DMS53 (cell line): ENCODE measurements around the gene ANKRD60.

ENCODE experiments used
- DNase-seq: peaks from one replicate; lab custom pipeline; 2025; lab: John Stamatoyannopoulos, UW

The ANKRD60 gene

GRCh38 chr20:58244517-58245030 lies 16.1 kb upstream of the ANKRD60 start:
- no peak for DNase-seq

GRCh38 chr20:58243653-58244410 lies 15.4 kb upstream of the ANKRD60 start:
- no peak for DNase-seq

- DNase-seq, result no peak
These were observed 14.4 kb upstream of the ANKRD60 start for GRCh38 chr20:58242824-58243223.

GRCh38 chr20:58241766-58242465 lies 13.5 kb upstream of the ANKRD60 start:
- DNase-seq, result no peak

GRCh38 chr20:58240471-58240870 lies 12.0 kb upstream of the ANKRD60 start:
- no peak for DNase-seq

GRCh38 chr20:58239216-58239615 lies 10.8 kb upstream of the ANKRD60 start:
- no peak for DNase-seq

GRCh38 chr20:58238490-58238889 lies 10.0 kb upstream of the ANKRD60 start:
- no peak for DNase-seq

- DNase-seq, result no peak
These were observed 9.1 kb upstream of the ANKRD60 start for GRCh38 chr20:58237318-58238132.

GRCh38 chr20:58236612-58237317 lies 8.3 kb upstream of the ANKRD60 start:
- peak; percentile 73 for DNase-seq

- DNase-seq, result no peak
These were observed 6.6 kb upstream of the ANKRD60 start for GRCh38 chr20:58235010-58235409.

GRCh38 chr20:58233881-58234528 lies 5.6 kb upstream of the ANKRD60 start:
- DNase-seq, result no peak

GRCh38 chr20:58233393-58233792 lies 4.9 kb upstream of the ANKRD60 start:
- DNase-seq, result no peak

GRCh38 chr20:58231683-58232082 lies 3.2 kb upstream of the ANKRD60 start:
- DNase-seq, result peak; percentile 65

- DNase-seq, result no peak
These were observed 845 bp upstream of the ANKRD60 start for GRCh38 chr20:58229198-58229798.

GRCh38 chr20:58228103-58228483 lies 360 bp downstream of the ANKRD60 start:
- DNase-seq, result no peak

- DNase-seq, result no peak
These were observed 906 bp downstream of the ANKRD60 start for GRCh38 chr20:58227391-58228102.

GRCh38 chr20:58225452-58226200 lies 2.8 kb downstream of the ANKRD60 start:
- DNase-seq, result no peak

- DNase-seq, result no peak
These were observed 3.5 kb downstream of the ANKRD60 start for GRCh38 chr20:58224974-58225373.

GRCh38 chr20:58224097-58224496 lies 4.4 kb downstream of the ANKRD60 start:
- no peak for DNase-seq
